CD4-positive, alpha-beta T cell (primary cell): ENCODE results near the gene RHOA. TPM values are rescaled to one million over a fixed set of nuclear protein-coding genes. Genes with fewer than 3 reads are reported as not detected.
"Not testable (repeated sequence)": the region's sequence is repeated elsewhere in the genome, so short reads cannot be mapped to it uniquely, and the experiment has no call there.

Experiments
- ATAC-seq: fragments of 200-7000 bp; cut with Tn5 transposase; one replicate; pipeline ENCODE4 v1.10.0; 2022; ENCODE audit warnings: mild to moderate bottlenecking; ENCODE audit not compliant: poor library complexity
- CTCF ChIA-PET: fragments of 350-600 bp; sonication (Branson Sonifier 250); formaldehyde crosslinking; loops from one replicate; lab custom pipeline; 2021; ENCODE audit warnings: antibody characterized with exemption, inconsistent platforms; lab: Charles Lee
- POLR2A ChIA-PET: fragments of 350-600 bp; sonication (Branson Sonifier 250); formaldehyde crosslinking; loops from one replicate; lab custom pipeline; 2021; ENCODE audit warnings: antibody characterized with exemption, inconsistent platforms; lab: Charles Lee
- DNase-seq, 14 experiments: peaks; one replicate each; pipeline ENCODE4 v3.0.0-alpha.2; 2013 to 2020; ENCODE audit warnings: mixed read lengths in 2 of 14
- H3K27ac ChIP-seq, 2 donors: one replicate each; pipeline versions ENCODE4 v1.5.1 to v1.7.0; 2013; ENCODE audit warnings: low read length in 2 of 2, low read depth in 1 of 2, mild to moderate bottlenecking in 1 of 2
- H3K27me3 ChIP-seq, 2 experiments: 1 replicate in 1 of 2; 2 replicates in 1 of 2; pipeline versions ENCODE4 v1.6.1 to v1.7.0; 2013; ENCODE audit warnings: low read length in 2 of 2, control low read depth in 1 of 2, mild to moderate bottlenecking in 1 of 2, moderate library complexity in 1 of 2; ENCODE audit not compliant: insufficient read depth in 2 of 2, control insufficient read depth in 1 of 2
- H3K36me3 ChIP-seq: one replicate; pipeline ENCODE4 v1.6.1; 2013; ENCODE audit warnings: low read length, control low read depth; ENCODE audit not compliant: insufficient read depth
- H3K4me1 ChIP-seq: one replicate; pipeline ENCODE4 v1.6.1; 2013; ENCODE audit warnings: low read length, control low read depth; ENCODE audit not compliant: insufficient read depth
- H3K4me3 ChIP-seq: one replicate; pipeline ENCODE4 v1.5.1; 2013; ENCODE audit warnings: mild to moderate bottlenecking, low read length, moderate library complexity
- H3K9me3 ChIP-seq, 2 experiments: 1 replicate in 1 of 2; 2 replicates in 1 of 2; pipeline versions ENCODE4 v1.6.1 to v1.7.0; 2013; ENCODE audit warnings: low read length in 2 of 2, mild to moderate bottlenecking in 2 of 2, control low read depth in 1 of 2, moderate library complexity in 1 of 2; ENCODE audit not compliant: control insufficient read depth in 1 of 2, insufficient read depth in 1 of 2
- H3K27ac Mint-ChIP-seq: one replicate; pipeline ENCODE4 v1.8.0; 2020; ENCODE audit warnings: mixed read lengths
- H3K27me3 Mint-ChIP-seq: one replicate; pipeline ENCODE4 v1.8.0; 2021; ENCODE audit warnings: mixed read lengths
- H3K36me3 Mint-ChIP-seq: one replicate; pipeline ENCODE4 v1.8.0; 2021; ENCODE audit warnings: low read depth, mixed read lengths
- H3K4me1 Mint-ChIP-seq: one replicate; pipeline ENCODE4 v1.8.0; 2021; ENCODE audit warnings: low read depth, mixed read lengths
- H3K4me3 Mint-ChIP-seq: one replicate; pipeline ENCODE4 v1.8.0; 2020; ENCODE audit warnings: mild to moderate bottlenecking, mixed read lengths
- H3K9me3 Mint-ChIP-seq: one replicate; pipeline ENCODE4 v1.8.0; 2020; ENCODE audit warnings: mixed read lengths
- intact Hi-C, 2 experiments: fragments of 100-400 bp; cut with DNase I in 1 of 2; cut with micrococcal nuclease in 1 of 2; formaldehyde crosslinking; loops; one replicate each; pipeline versions ENCODE4 v1.15.1 to v1.9.0; 2023 to 2025; cut with DNase I, micrococcal nuclease
- total RNA-seq, 174 experiments: library from RNA in 2 of 174; stranded (reverse) in 2 of 174; gene quantifications; one replicate each; pipeline ENCODE4 v1.2.3 and lab custom pipeline; 2021 to 2026
- TF ChIP-seq, protein P1 (sequence below): fragments of 200-600 bp; IDR thresholded peaks from one replicate; pipeline ENCODE4 v1.8.0; 2022; ENCODE audit warnings: antibody characterized with exemption, mild to moderate bottlenecking

RHOA gene
- total RNA-seq, 2 experiments from 2014 or later = 256 to 271 TPM

DNA sequence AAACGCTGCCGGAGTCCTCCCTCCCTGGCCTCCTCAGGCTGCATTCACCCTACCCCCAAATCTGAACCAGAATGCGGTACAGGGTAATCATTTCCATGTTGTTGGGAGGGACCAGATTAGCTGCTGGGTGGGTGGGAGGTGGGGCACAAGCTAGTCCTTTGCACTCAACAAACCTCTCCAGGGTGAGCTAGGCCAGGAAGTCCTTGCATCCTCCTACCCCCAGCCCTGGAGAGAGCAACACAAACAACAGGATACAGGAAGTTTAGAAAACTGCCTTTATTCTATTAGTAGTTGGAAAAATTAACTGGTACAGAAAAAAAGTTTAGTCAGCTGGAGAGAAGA lies 52.9 kb downstream of the RHOA start:
- Histone ChIP-seq H3K27ac (peak overlapping the region; percentile 42 to 78), H3K9me3 (no peaks in the 10 kb centered on the region), H3K27me3 (no peaks in the 10 kb centered on the region), H3K4me1 (peaks cover 31% of the 10 kb centered on the region), H3K36me3 (peaks cover 51% of the 10 kb centered on the region), H3K4me3 (peak overlapping the region; percentile 86)
- Mint-ChIP-seq H3K4me1 (peaks cover 31% of the 10 kb centered on the region), H3K27ac (peak overlapping the region; percentile 92), H3K27me3 (no peaks in the 10 kb centered on the region), H3K36me3 (peaks cover 66% of the 10 kb centered on the region), H3K4me3 (peak overlapping the region; percentile 88), H3K9me3 (no peaks in the 10 kb centered on the region)
- ATAC-seq = peak; percentile 19
- no peak for DNase-seq
- intact Hi-C loops = loop anchor here (1.0 to 5.0 kb wide), 3 partner anchors 19 to 53 kb away; partner anchors contain the start of genes RHOA (in 2 of the 2), USP4 (in 2 of the 2) and TCTA (in 1 of the 2)
- TF ChIP-seq, protein P1, sequence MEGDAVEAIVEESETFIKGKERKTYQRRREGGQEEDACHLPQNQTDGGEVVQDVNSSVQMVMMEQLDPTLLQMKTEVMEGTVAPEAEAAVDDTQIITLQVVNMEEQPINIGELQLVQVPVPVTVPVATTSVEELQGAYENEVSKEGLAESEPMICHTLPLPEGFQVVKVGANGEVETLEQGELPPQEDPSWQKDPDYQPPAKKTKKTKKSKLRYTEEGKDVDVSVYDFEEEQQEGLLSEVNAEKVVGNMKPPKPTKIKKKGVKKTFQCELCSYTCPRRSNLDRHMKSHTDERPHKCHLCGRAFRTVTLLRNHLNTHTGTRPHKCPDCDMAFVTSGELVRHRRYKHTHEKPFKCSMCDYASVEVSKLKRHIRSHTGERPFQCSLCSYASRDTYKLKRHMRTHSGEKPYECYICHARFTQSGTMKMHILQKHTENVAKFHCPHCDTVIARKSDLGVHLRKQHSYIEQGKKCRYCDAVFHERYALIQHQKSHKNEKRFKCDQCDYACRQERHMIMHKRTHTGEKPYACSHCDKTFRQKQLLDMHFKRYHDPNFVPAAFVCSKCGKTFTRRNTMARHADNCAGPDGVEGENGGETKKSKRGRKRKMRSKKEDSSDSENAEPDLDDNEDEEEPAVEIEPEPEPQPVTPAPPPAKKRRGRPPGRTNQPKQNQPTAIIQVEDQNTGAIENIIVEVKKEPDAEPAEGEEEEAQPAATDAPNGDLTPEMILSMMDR = no peak
- ChIA-PET POLR2A (interaction anchor here (0.6 to 3.2 kb wide), 5 partner anchors 9 to 94 kb away, joined by 3 to 68 read pairs (median 3); partner anchors contain the start of genes RHOA, TCTA and USP4), CTCF (interaction anchor here (1.5 to 7.8 kb wide), 2 partner anchors 14 to 19 kb away, joined by 3 to 32 read pairs; partner anchors contain the start of gene USP4)

DNA sequence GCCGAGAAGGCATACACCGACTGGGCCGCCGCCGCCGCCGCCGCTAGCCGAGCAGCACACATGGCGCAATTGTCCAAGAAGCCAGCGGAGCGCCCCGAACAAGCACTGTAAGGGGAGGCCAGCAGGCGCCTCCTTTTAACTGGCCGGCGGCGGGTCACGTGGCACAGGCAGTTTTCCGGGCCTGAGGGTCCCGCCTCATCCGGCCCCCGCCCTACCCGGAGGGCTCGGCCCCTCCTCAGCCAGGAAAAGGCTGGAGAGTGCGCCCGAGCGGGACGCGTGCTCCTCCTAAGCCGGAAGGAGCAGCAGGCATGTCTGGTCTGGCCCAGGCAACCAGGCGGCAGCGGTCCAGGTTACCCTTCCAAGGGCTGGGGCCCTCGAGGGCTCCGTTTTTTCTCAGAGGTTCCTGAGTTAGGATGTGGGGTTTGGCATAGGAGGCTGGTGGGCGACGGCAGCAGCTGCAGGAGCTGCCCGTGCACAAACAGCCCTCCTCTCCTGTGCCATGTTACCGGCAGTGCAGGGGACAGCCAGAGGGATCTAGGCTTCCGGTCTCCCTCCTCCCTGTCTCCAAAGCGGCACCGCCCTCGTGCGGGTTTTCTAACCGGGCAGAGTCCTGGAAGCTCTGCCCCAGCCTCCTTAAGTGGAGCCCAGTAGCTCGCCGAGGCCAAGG lies 53.4 kb downstream of the RHOA start, which contains the start of gene GPX1:
GPX1 (minus strand) TSS at position 137 of the 667 bp plus-strand sequence; CDS start at position 62, 75 bp downstream.
- peak within 1 kb of the TSS; percentile 92 for H3K27ac Mint-ChIP-seq
- peak within 1 kb of the TSS; percentile 94 for H3K4me3 Mint-ChIP-seq
- Histone ChIP-seq H3K36me3 (peaks cover 46% of the 10 kb centered on the region), H3K27me3 (no peaks in the 10 kb centered on the region), H3K27ac (peak within 1 kb of the TSS; percentile 56 to 78), H3K9me3 (no peaks in the 10 kb centered on the region), H3K4me3 (peak within 1 kb of the TSS; percentile 86), H3K4me1 (peaks cover 31% of the 10 kb centered on the region)
- ATAC-seq (peak; percentile 63), DNase-seq (peak; percentile 51 to 88 (median 71))
- no peaks in the 10 kb centered on the region for H3K9me3 Mint-ChIP-seq
- CTCF ChIA-PET = interaction anchor here (1.1 to 7.8 kb wide), 3 partner anchors 13 to 91 kb away, joined by 3 to 32 read pairs (median 3); partner anchors contain the start of gene USP4
- no peaks in the 10 kb centered on the region for H3K27me3 Mint-ChIP-seq
- POLR2A ChIA-PET = interaction anchor here (0.6 to 3.2 kb wide), 8 partner anchors 13 to 94 kb away, joined by 3 to 68 read pairs (median 4); partner anchors contain the start of genes NICN1, RHOA, TCTA and USP4
- peaks cover 61% of the 10 kb centered on the region for H3K36me3 Mint-ChIP-seq
- H3K4me1 Mint-ChIP-seq = peaks cover 31% of the 10 kb centered on the region
- TF ChIP-seq, protein P1 = no peak
- intact Hi-C loops = loop anchor here (1.0 to 5.0 kb wide), 3 partner anchors 18 to 54 kb away; partner anchors contain the start of genes RHOA (in 2 of the 2), USP4 (in 2 of the 2) and TCTA (in 1 of the 2)

DNA sequence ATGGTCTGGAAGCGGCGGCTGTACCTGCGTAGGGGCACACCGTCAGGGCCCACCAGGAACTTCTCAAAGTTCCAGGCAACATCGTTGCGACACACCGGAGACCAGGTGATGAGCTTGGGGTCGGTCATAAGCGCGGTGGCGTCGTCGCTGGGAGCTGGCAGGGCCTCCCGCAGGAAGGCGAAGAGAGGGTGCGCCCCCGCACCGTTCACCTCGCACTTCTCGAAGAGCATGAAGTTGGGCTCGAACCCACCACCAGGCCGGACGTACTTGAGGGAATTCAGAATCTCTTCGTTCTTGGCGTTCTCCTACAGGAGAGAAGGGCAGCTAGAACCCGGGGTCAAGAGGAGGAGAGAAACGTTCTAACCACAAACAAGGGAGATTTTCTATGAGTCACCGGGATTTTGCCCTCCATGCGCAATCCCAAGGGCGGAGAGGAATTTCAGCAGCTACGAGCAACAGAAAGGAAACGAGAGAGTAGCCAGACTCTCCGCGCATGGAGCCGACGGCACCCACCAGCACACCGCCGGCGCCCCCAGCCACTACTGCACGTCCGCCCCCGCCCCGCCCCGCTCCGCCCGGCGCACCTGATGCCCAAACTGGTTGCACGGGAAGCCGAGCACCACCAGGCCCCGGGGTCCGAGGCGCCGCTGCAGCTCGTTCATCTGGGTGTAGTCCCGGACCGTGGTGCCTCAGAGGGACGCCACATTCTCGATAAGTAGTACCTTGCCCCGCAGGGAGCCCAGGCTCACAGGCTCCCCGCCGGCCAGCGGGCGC lies 54.1 kb downstream of the RHOA start:
- H3K4me1 Mint-ChIP-seq = peaks cover 31% of the 10 kb centered on the region
- CTCF ChIA-PET = interaction anchor here (1.1 to 7.8 kb wide), 3 partner anchors 12 to 92 kb away, joined by 3 to 32 read pairs (median 3); partner anchors contain the start of gene USP4
- not testable (repeated sequence) for H3K27me3 ChIP-seq, H3K9me3 Mint-ChIP-seq, H3K9me3 ChIP-seq, H3K27me3 Mint-ChIP-seq
- DNase-seq (peak; percentile 16 to 72 (median 44)), ATAC-seq (peak; percentile 49)
- peak overlapping the region; percentile 94 for H3K4me3 Mint-ChIP-seq
- peaks cover 40% of the 10 kb centered on the region for H3K36me3 ChIP-seq
- intact Hi-C loops = loop anchor here (1.0 to 5.0 kb wide), 3 partner anchors 17 to 55 kb away; partner anchors contain the start of genes RHOA (in 2 of the 2), USP4 (in 2 of the 2) and TCTA (in 1 of the 2)
- H3K36me3 Mint-ChIP-seq = peaks cover 54% of the 10 kb centered on the region
- H3K4me3 ChIP-seq = peak overlapping the region; percentile 86
- peaks cover 31% of the 10 kb centered on the region for H3K4me1 ChIP-seq
- POLR2A ChIA-PET = interaction anchor here (0.7 to 3.2 kb wide), 8 partner anchors 12 to 86 kb away, joined by 3 to 68 read pairs (median 4); partner anchors contain the start of genes NICN1, RHOA and USP4
- H3K27ac Mint-ChIP-seq = peak overlapping the region; percentile 92
- peak overlapping the region; percentile 56 to 78 for H3K27ac ChIP-seq

DNA sequence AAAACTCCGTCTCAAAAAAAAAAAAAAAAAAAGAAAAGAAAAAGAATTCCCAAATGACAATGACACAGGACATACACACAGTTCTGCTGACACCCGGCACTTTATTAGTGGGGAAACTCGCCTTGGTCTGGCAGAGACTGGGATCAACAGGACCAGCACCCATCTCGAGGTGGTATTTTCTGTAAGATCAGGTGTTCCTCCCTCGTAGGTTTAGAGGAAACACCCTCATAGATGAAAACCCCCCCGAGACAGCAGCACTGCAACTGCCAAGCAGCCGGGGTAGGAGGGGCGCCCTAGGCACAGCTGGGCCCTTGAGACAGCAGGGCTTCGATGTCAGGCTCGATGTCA lies 54.7 kb downstream of the RHOA start:
- H3K36me3 ChIP-seq = peaks cover 34% of the 10 kb centered on the region
- ATAC-seq = peak; percentile 33

More for the DNA sequence above, 54.7 kb downstream of the RHOA start:
- Mint-ChIP-seq H3K4me3 (peak overlapping the region; percentile 94), H3K36me3 (peaks cover 49% of the 10 kb centered on the region), H3K4me1 (peaks cover 31% of the 10 kb centered on the region), H3K27ac (peak overlapping the region; percentile 92)
- H3K27me3 ChIP-seq, H3K9me3 ChIP-seq, H3K9me3 Mint-ChIP-seq, H3K27me3 Mint-ChIP-seq: not testable (repeated sequence)
- peak overlapping the region; percentile 86 for H3K4me3 ChIP-seq
- ChIA-PET POLR2A (interaction anchor here (0.8 to 3.2 kb wide), 6 partner anchors 12 to 87 kb away, joined by 3 to 68 read pairs (median 4); partner anchors contain the start of genes NICN1 and USP4), CTCF (interaction anchor here (0.6 to 7.8 kb wide), 3 partner anchors 17 to 92 kb away, joined by 3 to 32 read pairs (median 5); partner anchors contain the start of gene USP4)
- intact Hi-C loops = loop anchor here in 1 of 2 experiments (5.0 kb wide), 1 partner anchor 55 kb away; the partner anchor contains the start of genes RHOA and TCTA
- peak overlapping the region; percentile 56 to 78 for H3K27ac ChIP-seq
- peak in 3 of 14 experiments; percentile 28 to 51 (median 47) for DNase-seq
- peaks cover 36% of the 10 kb centered on the region for H3K4me1 ChIP-seq
